NCI-H2227 (cell line): ENCODE data around the gene AIFM1.
"Not testable (repeated sequence)": the region's sequence is repeated elsewhere in the genome, so short reads cannot be mapped to it uniquely, and the experiment has no call there.

Source experiments
- DNase-seq: peaks from one replicate; lab custom pipeline; 2025; ENCODE audit not compliant: unreplicated experiment; lab: John Stamatoyannopoulos, UW

Gene AIFM1

DNA sequence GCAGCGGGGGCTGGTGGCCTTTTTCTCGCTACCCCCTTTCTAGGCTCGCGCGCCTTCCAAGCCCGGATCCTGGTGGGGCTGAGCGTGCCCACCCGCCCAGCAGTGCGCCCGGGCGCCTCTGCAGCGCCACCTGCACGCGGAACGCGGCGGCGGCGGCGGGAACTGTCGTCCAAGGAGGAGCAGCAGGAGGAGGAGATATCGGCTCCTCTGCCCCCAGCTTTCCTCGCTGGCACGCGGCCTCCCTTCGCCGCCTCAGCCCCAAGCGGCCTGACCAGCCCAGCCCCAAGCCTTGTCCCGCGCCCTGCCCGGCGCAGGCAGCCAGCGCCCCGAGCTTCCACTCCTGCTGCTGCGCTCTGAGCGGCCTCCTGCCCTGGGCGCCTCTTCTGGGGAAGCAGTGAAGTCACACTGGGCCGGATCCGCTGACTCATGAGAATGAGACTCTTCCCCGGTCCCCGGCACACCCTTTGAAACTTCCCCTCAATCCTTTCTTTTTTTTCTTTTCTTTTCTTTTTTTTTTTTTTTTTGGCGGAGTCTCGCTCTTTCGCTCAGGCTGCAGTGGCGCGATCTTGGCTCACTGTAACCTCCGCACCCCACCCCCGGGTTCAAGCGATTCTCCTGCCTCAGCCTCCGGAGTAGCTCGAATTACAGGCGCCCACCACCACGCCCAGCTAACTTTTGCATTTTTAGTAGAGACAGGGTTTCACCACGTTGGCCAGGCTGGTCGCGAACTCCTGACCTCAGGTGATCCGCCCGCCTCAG lies 44.7 kb downstream of the AIFM1 start:
- peak; percentile 89 for DNase-seq

- DNase-seq: no peak
These were observed 45.3 kb downstream of the AIFM1 start for GRCh38 chrX:130120321-130120731.

GRCh38 chrX:130119312-130119898 lies 46.2 kb downstream of the AIFM1 start:
- no peak for DNase-seq

DNA sequence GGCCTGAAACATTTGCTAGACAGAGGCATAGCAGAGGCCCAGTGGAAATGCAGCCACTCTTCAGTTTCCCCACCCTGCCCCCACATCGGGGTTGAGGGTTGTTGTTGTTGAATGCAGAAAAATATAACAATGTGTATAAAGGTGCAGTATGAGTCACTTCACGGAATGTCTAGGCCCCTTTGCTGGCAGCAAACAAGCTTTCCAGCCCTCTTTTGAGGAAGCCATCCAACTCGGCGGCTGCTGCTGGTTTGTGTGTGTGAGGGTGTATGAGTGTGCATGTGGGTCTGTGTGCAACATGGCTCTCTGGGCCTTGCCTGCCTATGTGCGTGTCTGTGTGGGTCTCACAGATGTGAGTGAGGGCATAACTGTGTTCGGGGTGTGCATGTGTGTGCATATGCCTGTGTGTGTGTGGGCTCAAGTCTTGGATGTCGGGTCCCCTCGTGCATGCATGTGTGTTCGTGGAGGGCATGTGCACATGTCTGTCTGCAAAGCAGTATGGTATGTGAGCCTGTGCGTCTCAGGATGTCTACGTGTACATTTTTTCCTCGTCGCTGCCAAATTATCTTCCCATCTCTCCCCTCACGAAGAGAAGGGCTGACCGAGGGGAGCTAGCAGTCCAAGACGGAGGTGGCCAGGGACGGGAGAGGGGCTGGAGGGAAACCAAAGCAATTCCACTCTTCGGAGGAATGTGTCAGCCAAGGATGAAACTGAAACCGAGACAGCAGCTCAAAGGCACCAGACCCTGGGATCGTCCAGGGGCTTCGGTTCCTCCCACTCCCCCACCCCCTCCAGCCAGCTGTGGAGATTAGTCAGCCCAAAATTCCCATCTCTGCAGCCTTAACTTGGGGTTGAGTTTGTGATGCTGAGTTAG lies 47.0 kb downstream of the AIFM1 start:
- DNase-seq: no peak

DNA sequence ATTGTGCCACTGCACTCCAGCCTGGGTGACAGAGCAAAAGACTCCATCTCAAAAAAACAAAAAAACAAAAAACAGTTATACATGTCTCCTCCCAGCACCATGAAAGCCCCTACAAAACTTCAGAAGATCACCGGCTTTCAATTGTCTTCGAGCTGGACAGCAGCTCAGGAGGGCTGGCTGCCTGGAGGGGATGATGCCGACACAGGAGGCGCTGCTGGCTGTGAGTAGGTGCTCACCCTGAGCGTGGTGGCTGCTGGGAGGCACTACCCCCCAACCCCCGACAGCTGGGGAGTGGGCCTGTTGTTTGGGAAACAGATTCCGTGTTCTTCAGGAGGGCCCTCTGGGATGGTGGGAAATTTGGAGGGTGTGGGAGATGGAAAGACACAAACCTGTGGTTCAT lies 48.5 kb downstream of the AIFM1 start:
- no peak for DNase-seq

DNA sequence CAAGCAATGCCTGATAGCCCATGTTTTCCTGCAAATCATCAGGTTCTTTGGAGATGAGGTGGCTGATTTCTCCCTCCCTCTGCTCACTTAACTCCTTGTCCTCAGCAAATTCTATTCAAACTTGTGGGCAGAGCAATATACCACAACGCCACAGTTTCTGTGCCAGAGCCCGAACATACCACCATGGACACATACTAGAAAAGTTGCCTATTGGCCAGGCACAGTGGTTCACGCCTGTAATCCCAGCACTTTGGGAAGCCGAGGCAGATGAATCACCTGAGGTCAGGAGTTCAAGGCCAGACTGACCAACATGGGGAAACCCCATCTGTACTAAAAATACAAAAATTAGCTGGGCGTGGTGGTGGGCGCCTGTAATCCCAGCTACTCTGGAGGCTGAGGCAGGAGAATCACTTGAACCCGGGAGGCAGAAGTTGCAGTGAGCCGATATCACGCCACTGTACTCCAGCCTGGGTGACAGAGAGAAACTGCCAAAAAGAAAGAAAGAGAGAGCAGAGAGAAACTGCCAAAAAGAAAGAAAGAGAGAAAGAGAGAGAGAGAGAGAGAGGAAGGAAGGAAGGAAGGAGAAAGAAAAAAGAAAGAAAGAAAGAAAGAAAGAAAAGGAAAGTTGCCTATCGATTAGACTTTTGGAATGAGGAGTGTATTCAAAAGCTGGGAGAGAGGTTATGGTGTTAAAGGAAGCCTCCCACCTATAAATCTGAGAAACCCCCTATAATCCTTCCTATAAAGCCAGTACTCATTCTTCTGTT lies 50.3 kb downstream of the AIFM1 start:
- DNase-seq: not testable (repeated sequence)

GRCh38 chrX:130114141-130114588 lies 51.5 kb downstream of the AIFM1 start:
- no peak for DNase-seq

DNA sequence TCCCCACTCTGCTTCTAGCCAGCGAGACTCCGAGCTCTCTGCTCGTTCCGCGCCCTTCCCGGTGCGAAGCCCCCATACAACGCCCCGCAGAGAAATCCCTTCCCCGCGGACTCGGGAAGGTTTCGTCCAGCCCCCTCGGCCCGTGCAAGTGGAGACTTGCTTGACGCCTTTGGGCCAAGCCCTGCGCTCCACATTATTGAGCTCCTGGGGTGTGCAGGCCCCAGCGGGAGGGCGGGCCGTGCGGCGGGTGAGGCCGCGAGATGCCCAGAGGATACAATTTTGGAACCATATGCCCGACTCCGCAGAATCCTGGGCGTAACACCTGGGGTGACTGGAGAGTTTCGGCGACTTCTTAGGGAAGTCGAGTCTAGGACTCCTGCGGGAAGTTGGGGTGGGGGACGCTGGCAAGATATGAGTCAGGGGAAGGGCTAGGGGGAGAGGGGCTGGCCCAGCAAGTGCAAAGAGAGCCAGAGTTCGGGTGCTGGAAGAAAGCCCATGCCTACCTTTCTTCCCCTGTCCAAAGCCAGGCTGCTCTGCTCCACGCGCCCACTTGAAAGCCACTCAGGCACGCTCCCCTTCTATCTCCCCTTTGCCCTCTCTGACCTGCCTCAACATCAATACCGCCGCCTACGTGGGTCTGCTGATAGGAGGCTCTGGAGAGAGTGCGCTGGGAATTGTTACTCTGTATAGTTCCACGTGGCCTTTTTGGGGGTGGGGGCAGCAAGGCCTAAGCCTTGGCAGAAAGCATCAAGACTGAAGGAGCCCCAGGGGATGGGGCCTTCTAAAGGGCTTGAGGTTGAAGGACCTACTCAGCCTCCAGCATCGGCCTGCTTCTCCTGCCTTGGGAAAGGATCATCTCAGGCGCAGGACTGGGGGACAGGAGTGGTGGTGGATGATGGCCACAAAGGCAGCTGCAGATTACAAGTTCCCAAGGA lies 54.2 kb downstream of the AIFM1 start:
- peak; percentile 52 for DNase-seq

DNA sequence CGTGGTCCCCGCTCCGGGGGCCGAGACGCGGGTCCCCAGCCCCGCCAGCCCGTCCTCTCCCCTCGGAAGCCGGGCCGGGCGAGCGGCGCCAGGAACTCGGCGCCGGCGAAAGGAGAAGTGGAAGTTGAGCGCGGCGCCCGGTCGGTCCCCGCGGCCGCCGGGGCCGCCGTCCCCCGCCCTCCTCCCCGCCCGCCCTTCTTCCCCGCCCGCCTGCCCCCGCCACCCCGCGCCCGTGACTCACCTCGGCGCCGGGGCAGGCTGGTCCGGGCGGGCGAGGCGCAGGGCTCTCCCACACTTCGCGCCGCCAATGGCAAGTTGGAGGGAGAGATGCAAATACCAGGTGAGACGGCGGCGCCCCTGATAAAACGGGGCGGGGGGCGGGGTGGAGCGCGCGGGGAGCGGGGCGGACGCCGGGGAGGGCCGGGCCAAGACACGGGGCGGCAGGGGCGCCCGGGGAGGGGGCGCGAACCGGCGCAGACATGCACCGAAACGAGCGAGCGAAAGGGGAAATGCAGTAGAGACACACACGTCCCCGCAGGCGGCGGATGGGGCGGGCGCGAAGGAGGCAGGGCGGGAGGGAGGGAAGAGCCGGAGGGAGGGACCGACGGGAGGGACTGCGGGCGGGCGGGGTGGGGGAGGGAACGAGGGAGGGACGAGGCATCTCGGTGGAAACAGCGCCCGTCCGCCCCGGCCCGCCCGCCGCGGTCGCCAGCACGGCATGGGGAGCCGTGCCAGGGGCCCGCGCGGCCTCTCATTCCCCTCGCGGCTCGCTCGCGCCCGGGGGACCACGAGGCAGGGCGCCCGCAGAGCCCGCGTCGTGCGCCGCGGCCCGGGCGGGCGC lies 55.0 kb downstream of the AIFM1 start, which contains the start of gene ELF4:
ELF4 (minus strand) TSS at position 119 of the 841 bp plus-strand sequence. CDS start 29,167 bp downstream, outside the sequence.
- peak; percentile 73 for DNase-seq

DNA sequence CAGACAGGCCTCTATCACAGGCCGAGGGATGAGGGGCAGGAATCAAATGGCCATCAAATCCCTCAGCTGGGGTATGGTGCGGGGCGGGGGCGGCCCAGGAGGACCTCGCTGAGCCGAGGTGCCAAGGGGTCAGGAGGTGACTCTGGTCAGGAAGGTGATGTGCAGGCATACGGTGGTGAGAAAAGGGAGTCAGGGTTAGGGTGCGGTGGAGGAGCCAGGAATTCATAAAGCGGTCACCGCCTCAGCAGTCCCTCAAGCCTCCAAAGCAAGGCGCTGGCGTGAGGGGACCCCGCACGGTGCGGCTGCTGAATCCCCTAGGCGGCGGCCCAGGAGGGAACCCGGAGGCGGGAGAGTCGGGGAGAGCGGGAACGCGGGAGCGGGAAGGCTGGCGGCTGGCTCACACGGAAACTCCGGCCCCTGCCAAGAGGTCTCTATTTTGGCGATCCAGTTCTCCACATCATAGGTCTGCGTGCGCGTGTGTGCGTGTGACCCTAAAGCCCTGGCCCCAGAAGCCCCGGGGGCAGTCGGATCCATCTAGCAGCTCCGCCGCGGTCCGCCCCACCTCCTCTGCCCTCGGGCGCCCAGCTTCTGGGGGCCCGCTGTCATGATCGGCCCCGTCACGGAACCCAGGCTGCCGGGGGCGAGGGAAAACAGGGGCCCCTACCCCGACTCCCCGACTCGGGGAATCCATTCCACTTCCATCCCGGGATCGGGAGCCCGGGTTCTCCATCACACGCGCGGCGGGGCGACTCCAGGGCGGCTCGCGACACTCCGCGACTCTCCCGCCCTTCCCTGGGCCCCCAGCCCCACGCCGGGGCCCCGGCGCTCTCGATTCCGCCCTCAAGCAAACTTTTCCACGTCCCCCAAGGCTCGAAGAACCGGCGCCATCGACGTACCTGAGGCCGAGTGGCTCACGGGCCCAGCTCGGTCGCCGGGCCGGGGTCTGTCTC lies 55.9 kb downstream of the AIFM1 start:
- peak; percentile 55 for DNase-seq

DNA sequence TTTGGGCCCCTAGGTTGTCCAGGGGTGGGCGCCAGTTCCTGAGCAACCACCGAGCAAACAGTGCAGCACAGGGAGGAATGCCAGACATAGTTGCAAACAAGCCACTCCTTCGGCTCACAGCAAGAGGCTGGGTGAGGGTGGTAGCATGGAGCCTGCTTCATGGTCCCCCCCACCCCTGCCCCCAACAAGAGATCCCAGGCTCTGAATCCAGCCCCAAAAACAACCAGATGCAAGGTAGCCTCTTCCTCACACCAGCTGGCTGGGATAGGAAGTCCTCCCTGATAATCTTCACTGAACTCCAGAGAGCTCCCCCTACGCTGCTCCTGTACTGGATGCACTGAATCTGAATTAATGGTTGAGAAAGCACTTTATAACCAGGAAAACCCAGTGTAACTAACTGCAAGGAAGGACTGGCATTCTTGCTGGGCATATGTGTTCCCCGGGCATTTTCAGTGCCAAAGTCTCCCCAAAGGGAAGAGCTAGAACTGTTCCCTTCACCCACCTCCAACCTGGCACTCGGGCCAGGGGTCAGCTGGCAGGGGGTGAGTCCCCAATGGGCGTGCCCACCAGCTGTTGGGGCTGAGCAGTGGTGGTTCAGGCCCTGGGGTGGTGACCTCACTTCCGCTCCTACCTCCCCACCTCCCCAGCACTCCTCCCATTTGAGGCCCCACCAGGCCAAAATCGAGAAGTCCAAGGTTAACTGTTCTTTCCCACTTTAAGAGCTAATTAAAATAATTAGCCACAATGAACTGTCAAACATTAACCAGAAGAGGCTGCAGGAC lies 56.8 kb downstream of the AIFM1 start:
- DNase-seq: no peak

DNA sequence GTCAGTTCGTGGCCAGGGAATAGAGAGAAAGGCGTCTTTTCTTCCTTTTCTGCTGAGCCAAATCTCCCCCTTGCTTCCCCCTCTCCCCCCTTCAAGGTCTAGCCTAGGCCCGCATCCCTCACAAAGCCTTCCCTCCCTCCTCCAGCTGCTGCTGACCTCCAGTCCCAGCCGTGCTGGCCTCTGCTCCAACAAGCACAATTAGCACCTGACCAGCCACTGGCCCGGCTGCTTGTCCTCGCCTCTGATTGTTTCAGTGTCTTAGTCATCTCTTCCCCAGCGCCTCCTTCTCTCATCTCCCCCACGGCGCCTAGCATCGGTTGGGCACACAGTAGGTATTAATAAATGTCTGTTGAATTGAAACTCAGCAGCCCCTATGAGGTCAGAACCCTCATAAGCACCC lies 59.6 kb downstream of the AIFM1 start:
- DNase-seq: peak; percentile 9

DNA sequence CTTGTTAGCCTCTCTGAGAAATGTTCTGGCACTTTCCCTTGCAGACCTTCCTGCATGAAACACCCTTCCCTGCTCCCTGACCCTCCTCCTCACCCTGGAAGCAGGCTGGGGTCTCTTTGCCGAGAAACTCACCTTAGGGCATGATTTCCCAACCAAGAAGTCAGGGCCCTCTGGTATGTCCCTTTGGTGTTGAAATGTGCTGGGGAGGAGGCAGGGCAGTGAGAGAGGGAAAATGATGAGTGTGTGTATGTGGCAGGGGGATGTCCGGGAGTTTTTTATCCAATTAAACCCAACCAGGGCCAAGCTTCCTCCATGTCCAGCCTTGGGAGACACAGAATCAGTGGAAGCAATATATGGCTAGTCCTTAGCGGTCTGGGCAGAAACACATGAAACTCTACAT lies 60.4 kb downstream of the AIFM1 start:
- DNase-seq: no peak

- peak; percentile 19 for DNase-seq
These were observed 62.0 kb downstream of the AIFM1 start for GRCh38 chrX:130103605-130104004.

DNA sequence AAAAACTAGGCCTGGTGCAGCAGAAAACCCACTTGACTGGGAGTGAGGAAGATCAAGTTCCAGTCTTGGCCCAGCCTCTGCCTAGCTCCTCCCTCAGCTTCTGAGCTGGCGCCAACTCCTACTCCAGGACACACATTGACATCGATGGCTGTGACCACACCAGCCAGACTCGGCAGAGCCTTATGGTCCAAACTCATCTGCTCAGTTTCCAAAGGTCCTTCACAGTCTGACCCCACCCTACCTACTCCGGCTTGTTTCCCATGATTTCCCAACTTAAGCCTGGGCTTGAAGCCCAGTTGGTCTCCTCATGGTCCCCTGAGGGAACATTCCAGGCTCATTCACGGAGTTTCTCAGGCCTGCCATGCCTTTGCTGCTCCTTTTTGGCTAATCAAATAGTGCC lies 65.5 kb downstream of the AIFM1 start:
- DNase-seq: no peak

GRCh38 chrX:130098210-130098552 lies 67.5 kb downstream of the AIFM1 start:
- no peak for DNase-seq
